SK-N-SH (cell line): Measurements from ENCODE around the gene EEF2K.

Experiments used
- RCOR1 ChIP-seq: fragments of 150-350 bp; IDR thresholded peaks from 2 replicates; pipeline ENCODE4 v1.6.1; 2017; ENCODE audit warnings: antibody characterized with exemption, low read length
- RFX5 ChIP-seq: IDR thresholded peaks from 2 replicates; pipeline ENCODE4 v1.6.1; 2012; ENCODE audit warnings: mild to moderate bottlenecking, improper control_type of control experiment, low read length
- SMC3 ChIP-seq: IDR thresholded peaks from 2 replicates; pipeline ENCODE4 v1.6.1; 2012; ENCODE audit warnings: low read depth, low read length, improper control_type of control experiment
- TEAD4 ChIP-seq: IDR thresholded peaks from 2 replicates; pipeline ENCODE4 v1.4.0; 2012; ENCODE audit warnings: mild to moderate bottlenecking, borderline replicate concordance; ENCODE audit not compliant: insufficient read depth
- USF2 ChIP-seq: fragments of 150-350 bp; IDR thresholded peaks from 2 replicates; pipeline ENCODE4 v1.6.1; 2017; ENCODE audit warnings: antibody characterized with exemption, low read length, low read depth, borderline replicate concordance
- TF ChIP-seq, protein P1 (sequence below): fragments of 200-600 bp; sonication (generic); IDR thresholded peaks from 2 replicates; pipeline ENCODE4 v1.6.1; 2017; ENCODE audit warnings: antibody characterized with exemption, mild to moderate bottlenecking, moderate library complexity
- TF ChIP-seq, protein P2 (sequence below): IDR thresholded peaks from 2 replicates; pipeline ENCODE4 v1.6.1; 2012; ENCODE audit warnings: mild to moderate bottlenecking, low read depth, low read length, moderate library complexity

- TF ChIP-seq, protein P1, sequence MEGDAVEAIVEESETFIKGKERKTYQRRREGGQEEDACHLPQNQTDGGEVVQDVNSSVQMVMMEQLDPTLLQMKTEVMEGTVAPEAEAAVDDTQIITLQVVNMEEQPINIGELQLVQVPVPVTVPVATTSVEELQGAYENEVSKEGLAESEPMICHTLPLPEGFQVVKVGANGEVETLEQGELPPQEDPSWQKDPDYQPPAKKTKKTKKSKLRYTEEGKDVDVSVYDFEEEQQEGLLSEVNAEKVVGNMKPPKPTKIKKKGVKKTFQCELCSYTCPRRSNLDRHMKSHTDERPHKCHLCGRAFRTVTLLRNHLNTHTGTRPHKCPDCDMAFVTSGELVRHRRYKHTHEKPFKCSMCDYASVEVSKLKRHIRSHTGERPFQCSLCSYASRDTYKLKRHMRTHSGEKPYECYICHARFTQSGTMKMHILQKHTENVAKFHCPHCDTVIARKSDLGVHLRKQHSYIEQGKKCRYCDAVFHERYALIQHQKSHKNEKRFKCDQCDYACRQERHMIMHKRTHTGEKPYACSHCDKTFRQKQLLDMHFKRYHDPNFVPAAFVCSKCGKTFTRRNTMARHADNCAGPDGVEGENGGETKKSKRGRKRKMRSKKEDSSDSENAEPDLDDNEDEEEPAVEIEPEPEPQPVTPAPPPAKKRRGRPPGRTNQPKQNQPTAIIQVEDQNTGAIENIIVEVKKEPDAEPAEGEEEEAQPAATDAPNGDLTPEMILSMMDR, result no peak
- TF ChIP-seq USF2 (no peak), RCOR1 (no peak), SMC3 (no peak), RFX5 (no peak), TEAD4 (no peak)
- TF ChIP-seq, protein P2, sequence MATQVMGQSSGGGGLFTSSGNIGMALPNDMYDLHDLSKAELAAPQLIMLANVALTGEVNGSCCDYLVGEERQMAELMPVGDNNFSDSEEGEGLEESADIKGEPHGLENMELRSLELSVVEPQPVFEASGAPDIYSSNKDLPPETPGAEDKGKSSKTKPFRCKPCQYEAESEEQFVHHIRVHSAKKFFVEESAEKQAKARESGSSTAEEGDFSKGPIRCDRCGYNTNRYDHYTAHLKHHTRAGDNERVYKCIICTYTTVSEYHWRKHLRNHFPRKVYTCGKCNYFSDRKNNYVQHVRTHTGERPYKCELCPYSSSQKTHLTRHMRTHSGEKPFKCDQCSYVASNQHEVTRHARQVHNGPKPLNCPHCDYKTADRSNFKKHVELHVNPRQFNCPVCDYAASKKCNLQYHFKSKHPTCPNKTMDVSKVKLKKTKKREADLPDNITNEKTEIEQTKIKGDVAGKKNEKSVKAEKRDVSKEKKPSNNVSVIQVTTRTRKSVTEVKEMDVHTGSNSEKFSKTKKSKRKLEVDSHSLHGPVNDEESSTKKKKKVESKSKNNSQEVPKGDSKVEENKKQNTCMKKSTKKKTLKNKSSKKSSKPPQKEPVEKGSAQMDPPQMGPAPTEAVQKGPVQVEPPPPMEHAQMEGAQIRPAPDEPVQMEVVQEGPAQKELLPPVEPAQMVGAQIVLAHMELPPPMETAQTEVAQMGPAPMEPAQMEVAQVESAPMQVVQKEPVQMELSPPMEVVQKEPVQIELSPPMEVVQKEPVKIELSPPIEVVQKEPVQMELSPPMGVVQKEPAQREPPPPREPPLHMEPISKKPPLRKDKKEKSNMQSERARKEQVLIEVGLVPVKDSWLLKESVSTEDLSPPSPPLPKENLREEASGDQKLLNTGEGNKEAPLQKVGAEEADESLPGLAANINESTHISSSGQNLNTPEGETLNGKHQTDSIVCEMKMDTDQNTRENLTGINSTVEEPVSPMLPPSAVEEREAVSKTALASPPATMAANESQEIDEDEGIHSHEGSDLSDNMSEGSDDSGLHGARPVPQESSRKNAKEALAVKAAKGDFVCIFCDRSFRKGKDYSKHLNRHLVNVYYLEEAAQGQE, result no peak
These were observed 107.1 kb downstream of the EEF2K start for GRCh38 chr16:22312897-22313781.
